ENCODE data around the gene POLD4.

The POLD4 gene

GRCh38 chr11:67371189-67371910 is 18.0 kb upstream of the POLD4 start:
- no peak for TF ChIP-seq GATA1 (IDR thresholded peaks at IDR 0.05; ENCODE audit: low read depth, low read length)
- TF ChIP-seq POLR2A (IDR thresholded peaks at IDR 0.05; ENCODE audit: low read length): no peak
- DNase-seq: peak; percentile 56 to 63

DNA sequence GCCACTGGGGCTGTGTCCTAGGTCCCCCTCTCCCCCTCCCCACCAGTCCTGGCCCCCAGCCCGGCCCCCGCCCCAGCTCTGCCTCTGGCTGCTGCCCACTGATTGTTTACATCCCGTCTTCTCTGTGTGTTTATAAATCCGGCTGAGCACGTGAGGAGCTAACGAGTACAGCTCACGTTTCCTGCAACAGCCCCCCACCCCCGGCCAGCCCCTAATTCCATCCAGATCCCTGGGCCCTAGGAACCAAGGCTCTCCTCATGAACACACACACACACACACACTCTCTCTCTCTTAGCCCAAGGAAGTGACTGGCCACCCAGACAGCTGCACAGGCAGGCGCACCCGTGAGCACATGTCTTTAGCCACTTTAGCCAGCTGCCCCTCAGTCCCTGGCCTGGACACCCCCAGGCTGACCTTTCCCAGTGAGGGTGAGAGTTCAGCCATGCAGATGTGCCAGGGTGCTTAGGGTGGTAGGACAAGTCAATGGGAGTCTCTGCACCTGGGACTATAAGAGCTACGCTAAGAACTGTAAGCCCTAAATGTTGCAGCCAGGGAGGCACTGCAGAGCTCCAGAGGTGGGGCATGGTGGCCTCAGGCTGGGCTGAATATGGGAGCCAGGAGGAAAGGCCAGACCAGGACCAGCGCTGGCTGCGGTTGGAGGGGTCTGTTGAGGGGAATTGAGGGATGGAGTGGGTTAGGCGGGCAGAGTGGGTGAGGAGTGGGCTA is 17.2 kb upstream of the POLD4 start:
- TF ChIP-seq POLR2A (IDR thresholded peaks at IDR 0.05; ENCODE audit: low read length) (no peak), GATA1 (IDR thresholded peaks at IDR 0.05; ENCODE audit: low read depth, low read length) (no peak)
- no peak for DNase-seq

GRCh38 chr11:67369801-67370284 is 16.5 kb upstream of the POLD4 start:
- no peak for DNase-seq
- TF ChIP-seq POLR2A (IDR thresholded peaks at IDR 0.05; ENCODE audit: low read length) (no peak), GATA1 (IDR thresholded peaks at IDR 0.05; ENCODE audit: low read depth, low read length) (no peak)

DNA sequence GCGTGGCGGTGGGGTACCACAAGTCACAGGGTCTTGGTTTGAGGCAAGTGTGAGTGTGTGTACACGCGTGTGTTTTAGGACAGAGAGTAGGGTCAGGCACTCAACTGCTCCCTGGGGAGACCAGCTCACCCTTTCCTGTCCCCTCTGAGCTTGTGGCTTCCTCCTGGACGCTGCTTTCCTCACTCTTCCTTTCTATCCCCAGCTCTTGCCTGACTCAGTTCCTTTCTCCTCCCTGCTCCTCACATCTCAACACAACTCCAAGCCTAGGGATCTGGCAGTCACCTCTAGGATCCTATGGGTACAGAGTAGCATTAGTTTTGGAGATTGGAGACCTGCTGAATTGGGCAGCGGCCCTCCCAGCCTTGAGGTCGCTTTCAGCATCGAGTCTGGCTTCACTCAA is 15.9 kb upstream of the POLD4 start:
- TF ChIP-seq POLR2A (IDR thresholded peaks at IDR 0.05; ENCODE audit: low read length) (no peak), GATA1 (IDR thresholded peaks at IDR 0.05; ENCODE audit: low read depth, low read length) (no peak)
- no peak for DNase-seq

DNA sequence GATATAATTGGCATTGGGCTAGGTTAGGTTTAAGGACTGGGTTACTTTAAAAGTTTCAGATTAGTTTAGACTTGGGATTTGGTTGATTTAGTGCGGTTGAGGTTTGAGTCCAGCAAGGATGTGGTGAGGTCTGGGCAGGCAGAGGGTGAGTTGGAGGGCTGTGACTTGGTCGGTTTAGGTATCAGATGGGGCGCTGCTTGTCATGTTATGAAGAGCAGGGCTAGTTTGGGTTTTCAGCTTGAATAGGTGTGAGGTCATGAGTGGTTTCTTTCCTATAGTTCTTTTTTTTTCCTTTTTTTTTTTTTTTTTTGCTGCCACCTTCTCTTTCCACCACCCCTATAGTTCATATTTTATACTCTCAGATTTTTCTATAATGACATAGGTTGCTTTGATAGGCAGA is 15.3 kb upstream of the POLD4 start:
- no peak for DNase-seq
- TF ChIP-seq POLR2A (IDR thresholded peaks at IDR 0.05; ENCODE audit: low read length) (no peak), GATA1 (IDR thresholded peaks at IDR 0.05; ENCODE audit: low read depth, low read length) (no peak)

DNA sequence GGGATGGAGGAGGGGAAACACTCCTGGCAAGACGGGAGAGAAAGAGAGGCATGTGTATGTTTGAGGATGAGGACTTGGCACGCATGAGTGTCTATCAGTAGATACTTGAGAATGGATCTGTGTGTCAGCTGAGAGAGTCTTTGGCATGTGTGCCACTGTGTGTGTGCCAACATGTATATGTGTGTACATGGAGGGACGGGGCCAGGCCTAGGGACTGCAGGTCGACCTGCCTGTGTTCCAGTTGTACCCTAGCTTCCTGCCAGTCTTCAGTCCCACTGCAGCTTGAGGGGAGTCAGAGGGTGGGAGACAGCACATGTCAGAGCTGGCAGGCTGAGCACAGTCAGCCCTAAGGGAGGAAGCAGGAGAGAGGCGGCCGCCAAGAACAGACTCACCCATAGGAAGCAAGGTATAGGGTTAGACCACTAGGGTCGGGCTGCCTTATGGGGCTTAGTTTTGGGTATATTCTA is 14.4 kb upstream of the POLD4 start:
- TF ChIP-seq POLR2A (IDR thresholded peaks at IDR 0.05; ENCODE audit: low read length): no peak
- no peak for TF ChIP-seq GATA1 (IDR thresholded peaks at IDR 0.05; ENCODE audit: low read depth, low read length)
- DNase-seq: no peak

DNA sequence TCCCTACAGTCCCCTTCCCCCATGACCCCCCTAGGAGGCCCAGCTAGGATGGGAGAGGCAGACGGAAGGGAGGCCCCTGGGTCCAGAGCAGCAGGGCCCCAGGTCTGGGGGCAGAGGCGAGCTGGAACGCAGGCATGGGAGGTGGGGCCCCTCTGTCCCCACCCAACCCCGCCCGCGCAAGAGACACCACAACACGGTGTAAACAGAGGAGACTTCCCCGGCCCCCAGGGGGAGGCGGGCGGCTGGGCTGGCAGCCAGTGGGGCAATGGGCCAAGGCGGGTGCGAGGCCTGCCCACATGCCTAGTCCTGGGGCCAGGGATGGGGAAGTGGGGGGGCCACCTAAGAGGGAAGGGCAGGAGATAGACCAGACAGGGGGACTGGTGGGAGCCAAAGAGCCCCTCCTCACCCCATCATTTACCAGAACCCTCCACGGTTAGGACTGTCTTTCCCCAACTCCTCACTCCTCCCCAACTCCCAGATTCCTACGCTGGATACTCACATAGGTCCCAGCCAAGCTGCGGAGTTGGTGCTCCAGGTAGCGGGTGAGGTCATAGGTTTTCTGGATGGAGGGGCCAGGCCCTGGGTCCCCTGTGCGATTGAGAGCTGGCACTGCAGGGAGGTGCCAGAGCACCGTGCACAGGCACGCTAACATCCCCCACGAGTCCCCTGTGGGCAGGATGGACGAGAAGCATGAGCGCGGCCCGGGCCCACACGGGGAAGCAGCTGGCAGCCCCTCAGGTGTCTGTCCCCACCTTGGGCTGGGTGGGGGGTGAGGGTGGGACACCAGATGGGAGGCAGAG is 13.8 kb upstream of the POLD4 start:
- TF ChIP-seq POLR2A (IDR thresholded peaks at IDR 0.05; ENCODE audit: low read length) (no peak), GATA1 (IDR thresholded peaks at IDR 0.05; ENCODE audit: low read depth, low read length) (no peak)
- DNase-seq: peak; percentile 53 to 59

DNA sequence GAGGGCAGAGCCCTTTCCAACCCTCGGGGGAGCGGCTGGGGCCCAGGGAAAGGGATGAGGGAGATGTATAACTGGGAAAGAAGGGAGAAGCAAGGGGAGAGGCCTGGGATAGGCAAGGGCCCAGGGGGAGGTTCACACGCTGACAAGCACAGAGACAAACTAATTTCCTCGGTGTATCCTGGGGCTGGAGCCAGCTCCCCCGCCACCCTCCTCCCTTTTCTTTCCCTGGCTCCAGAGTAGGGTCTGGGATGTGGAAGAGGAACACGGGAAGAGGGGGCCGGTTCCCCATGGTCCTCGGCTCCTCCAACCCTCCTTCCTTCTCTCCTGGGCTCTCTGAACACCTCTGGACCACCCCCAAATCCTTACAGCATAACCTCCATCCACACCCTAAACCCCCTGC is 13.2 kb upstream of the POLD4 start:
- no peak for DNase-seq
- TF ChIP-seq GATA1 (IDR thresholded peaks at IDR 0.05; ENCODE audit: low read depth, low read length) (no peak), POLR2A (IDR thresholded peaks at IDR 0.05; ENCODE audit: low read length) (no peak)

- no peak for DNase-seq
- TF ChIP-seq GATA1 (IDR thresholded peaks at IDR 0.05; ENCODE audit: low read depth, low read length): no peak
- TF ChIP-seq POLR2A (IDR thresholded peaks at IDR 0.05; ENCODE audit: low read length): no peak
Observed at GRCh38 chr11:67365736-67366444, 12.5 kb upstream of the POLD4 start.

GRCh38 chr11:67364783-67365722 is 11.7 kb upstream of the POLD4 start:
- TF ChIP-seq POLR2A (IDR thresholded peaks at IDR 0.05; ENCODE audit: low read length): no peak
- no peak for TF ChIP-seq GATA1 (IDR thresholded peaks at IDR 0.05; ENCODE audit: low read depth, low read length)
- DNase-seq: no peak

DNA sequence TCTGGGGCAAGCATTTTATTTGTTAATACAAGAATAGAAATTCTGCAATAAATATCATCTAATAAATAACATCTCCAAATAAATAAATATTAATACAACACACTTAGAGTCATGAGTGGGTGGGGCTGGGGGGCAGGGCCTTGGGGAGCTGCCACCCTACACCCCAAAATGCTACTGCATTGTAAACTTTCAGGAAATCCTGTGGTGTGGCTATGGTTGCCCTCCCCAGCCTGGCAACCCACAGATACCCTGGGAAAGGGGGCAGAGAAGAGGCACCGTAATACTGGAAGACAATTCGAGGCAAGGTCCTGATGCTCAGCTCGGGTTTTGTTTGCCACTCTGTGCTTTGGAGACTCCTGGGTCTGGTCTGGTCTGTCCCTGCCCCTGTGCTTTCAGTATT is 10.8 kb upstream of the POLD4 start:
- DNase-seq: no peak
- TF ChIP-seq POLR2A (IDR thresholded peaks at IDR 0.05; ENCODE audit: low read length) (no peak), GATA1 (IDR thresholded peaks at IDR 0.05; ENCODE audit: low read depth, low read length) (no peak)

- TF ChIP-seq GATA1 (IDR thresholded peaks at IDR 0.05; ENCODE audit: low read depth, low read length) (no peak), POLR2A (IDR thresholded peaks at IDR 0.05; ENCODE audit: low read length) (no peak)
- no peak for DNase-seq
Observed at GRCh38 chr11:67357831-67358670, 4.7 kb upstream of the POLD4 start.
